GM18861 (cell line): ENCODE data around the gene LCE1E.

Experiments
- ATAC-seq: cut with Tn5 transposase; IDR thresholded peaks from one replicate; pipeline ENCODE4 v1.9.1; 2021; ENCODE audit not compliant: unreplicated experiment

Gene LCE1E

GRCh38 chr1:152786077-152786476, at the start of gene LCE1E:
TSS of gene LCE1E (plus strand) at chr1:152786257. CDS start at chr1:152787300, 1,043 bp downstream.
- ATAC-seq, result no peak

DNA sequence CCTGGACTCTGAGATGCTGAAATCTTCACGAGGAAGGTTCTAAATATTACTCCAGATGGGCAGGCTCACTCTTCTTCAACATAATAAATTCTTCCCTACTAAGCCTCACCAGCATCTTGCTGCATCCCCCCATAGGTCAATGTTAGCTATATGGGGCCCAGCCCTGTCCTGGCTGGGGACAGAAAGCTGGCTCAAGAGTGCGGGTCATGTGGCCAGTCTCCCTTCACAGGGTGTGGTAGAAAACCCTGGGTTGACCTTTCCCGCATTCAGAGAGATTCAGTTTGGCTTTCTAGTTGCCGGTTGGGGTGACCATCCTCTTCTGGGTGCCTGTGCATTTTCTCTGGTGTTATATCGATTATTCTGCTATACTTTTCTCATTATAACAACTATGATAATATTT, 48.1 kb upstream of the LCE1E start:
- no peak for ATAC-seq

DNA sequence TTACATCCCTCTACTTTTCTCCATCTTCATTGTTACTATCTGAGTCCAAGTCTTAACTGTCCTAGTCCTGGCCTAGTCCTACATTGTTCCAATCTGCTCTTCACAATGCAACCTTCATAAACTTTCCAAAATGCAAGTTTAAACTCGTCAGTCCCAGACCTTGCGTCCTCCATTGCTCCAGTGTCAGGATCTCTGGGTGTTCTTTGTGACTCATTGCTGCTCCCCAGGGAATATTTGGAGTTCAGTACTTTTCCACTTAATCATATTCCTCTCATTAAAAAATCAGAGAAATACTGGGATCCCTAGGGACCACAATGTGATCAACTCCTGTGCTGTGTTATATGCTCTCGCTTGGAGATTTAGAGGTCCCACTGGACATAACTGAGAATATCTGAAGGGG, 46.2 kb upstream of the LCE1E start:
- ATAC-seq, result no peak

DNA sequence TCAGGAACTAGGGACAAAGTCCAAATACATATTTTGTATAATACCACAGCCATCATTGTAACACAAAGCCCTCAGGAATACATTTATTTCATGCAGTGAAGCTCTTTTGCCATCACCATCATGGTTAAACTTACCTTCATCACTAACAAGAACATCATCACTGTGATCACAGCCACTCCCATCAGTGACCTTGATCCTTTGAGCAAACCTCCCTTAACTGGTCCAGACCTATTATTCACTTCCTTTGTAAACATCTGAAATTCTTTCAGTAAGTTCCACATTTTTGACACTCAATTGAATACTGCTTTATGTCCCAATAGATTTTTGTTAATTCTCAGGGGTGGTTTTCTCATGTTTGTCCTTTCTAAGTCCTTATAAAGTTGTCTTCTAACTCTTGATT, 44.4 kb upstream of the LCE1E start:
- ATAC-seq, result no peak

DNA sequence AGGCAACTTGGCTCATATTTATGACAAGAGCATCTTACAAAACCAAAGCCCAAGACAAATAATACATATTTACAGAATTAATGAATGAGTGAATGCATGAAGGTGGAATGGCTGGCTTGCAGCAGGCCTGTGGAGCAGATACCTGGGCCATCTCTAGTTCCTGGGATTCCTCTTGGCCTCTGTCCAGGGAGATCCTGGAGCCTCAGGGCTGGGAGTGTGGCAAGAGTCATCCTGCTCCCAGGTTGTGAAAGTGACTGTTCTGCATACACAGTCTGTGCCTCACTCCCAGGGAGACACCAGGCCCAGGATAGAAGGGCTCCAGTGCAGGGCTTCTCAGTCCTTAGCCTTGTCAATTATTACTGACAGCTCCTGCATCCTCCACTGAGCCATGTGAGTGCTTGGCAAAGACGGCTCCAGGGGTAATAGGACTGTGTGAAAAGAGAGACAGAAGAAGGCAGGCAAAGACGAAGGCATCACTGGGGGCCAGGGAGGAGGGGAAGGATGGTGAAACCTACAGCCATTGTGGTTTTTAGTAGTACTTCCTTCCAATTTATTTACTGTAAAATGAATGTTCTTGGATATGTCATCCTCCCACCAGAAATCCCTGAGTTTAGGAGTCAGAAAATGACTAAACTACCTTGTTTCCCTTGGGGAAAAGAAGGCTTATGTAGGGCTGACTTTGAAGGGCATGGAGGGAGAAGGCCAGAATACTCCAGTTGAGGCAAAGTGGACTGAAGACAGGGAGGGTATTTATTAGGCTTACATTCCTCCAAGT, 42.5 kb upstream of the LCE1E start:
- ATAC-seq, result no peak

- no peak for ATAC-seq
Observed at GRCh38 chr1:152745289-152745704, 40.8 kb upstream of the LCE1E start.

DNA sequence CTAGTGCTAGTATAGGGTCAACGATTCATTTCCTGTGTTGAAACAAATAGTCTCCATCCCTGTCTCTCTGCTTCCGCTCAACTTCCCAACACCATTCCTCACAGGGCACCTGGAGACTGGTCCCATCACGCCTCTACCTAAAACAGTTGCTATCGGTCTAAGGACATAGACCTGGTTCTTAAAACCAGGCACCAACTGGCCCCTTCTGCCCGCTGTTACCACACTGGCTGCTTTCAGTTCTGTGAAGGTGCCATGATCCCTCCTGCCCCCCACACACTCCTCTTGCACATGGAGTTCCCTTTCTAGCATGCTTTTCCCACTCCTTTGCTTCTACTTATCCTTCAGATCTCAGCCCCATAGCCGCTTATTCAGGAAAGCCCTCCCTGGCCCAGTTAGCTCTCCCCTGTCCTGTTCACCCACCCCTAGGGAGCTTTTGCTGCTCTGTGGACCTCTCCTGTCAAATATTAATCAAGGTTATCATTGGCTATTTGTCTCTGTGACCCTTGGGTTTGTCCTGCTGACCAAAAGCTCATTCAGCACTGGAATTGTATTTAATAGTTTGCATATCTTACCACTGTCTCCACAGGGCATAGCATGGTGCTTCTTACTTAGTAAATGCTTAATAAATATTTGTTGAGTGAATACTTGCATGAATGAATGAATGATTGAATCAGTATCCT, 40.2 kb upstream of the LCE1E start:
- ATAC-seq, result no peak

DNA sequence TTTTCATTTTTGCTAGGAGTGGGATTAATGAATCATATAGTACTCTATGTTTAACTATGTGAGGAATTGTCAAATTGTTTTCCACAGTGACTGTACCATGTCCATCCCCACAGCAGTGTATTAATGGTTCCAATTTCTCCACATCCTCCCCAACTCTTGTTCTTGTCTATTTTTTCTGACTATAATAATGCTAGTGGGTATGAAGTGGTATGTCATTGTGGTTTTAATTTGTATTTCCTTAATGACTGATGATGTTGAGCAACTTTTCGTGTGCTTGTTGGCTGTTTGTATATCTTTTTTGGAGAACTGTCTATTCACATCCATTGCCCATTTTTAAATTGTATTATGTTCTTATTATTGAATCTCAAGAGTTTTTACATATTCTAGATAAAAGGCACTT, 38.2 kb upstream of the LCE1E start:
- ATAC-seq, result no peak

- no peak for ATAC-seq
Observed at GRCh38 chr1:152752225-152752624, 33.8 kb upstream of the LCE1E start.

- no peak for ATAC-seq
Observed at GRCh38 chr1:152753586-152753985, 32.5 kb upstream of the LCE1E start.

DNA sequence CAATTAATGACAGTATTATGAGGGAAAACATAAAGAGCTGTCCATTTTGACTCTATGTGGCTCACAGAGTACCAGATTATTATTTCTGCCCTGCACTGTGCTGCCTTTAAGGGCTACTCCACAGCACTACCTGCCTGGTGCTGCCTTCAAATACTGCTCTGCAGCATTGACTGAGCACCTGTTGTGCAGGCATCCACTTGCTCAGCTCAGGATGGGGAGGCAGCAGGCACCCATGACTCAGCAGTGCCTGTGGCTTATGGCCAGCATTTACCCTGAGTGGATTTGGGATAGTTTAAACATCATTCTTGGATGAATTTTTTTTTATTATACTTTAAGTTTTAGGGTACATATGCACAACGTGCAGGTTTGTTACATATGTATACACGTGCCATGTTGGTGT, 29.2 kb upstream of the LCE1E start:
- ATAC-seq, result no peak

DNA sequence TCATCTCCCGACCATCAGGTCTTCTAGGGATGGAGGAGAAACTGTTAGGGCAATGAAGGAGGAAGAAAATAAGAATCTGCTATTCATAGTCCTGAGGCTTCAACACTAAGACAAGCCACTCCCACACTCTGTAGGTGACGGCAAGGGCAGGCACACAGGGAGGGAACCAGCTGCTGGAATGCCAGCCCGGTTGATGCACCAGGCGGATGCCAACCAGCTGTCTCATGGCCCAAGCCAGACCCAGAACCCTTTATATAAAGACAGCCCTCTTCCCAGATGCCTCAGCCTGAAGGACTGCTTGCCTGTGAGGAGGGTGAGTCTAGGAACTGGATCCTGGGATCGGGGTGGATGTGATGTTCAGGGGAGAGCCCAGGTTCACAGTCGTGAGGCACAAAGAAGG, 28.3 kb upstream of the LCE1E start, which contains the start of gene KPRP:
Gene KPRP, plus strand, starts transcription at position 279 of the 400 bp plus-strand sequence. CDS start 1,564 bp downstream, outside the sequence.
- ATAC-seq, result no peak

DNA sequence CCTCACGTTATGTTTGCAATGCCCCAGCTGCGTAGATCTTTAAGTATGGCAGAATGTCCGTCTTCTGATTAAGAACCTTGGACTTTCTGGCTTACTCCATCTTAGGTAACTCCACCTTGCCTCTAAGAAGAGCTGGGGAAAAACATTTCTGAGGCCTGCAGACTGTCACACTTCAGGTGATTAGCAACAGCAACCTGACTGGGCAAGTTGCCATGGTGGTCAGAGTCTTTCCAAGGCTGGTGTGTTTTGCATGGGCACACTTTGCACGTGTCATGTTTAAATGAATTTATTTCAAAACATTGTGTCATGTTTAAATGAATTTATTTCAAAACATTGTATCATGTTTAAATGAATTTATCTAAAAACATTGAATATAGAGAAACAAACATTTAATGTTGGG, 27.4 kb upstream of the LCE1E start:
- ATAC-seq, result no peak

GRCh38 chr1:152759453-152760173, 26.4 kb upstream of the LCE1E start:
- ATAC-seq, result no peak

- no peak for ATAC-seq
Observed at GRCh38 chr1:152760551-152761190, 25.4 kb upstream of the LCE1E start.

DNA sequence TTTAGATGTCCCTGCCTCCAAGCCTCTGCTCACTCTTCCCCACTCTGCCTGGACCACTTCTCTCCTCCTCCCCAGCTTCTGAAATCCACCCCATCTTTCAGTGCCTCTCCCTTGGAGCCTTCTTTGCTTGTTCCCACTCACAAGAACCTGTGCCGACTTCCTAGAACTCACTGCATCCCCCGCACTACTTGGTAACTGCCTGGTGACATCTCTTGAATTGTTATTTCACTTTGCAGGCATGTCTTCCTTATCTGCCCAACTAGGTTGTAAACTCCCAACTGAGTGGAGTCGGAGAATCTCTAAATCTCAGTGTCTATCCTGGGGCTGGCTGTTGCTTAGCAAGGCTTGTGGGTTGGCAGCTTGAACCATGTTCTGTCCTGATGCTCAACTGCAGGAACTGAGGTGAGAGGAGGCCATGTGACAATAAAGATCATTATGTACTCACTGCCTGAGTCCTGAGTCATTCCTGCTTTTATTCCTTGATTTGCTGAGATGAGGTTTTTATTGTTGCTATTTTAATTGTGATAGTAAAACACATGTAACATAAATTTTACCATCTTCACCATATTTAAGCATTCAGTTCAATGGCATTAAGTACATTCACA, 24.3 kb upstream of the LCE1E start:
- no peak for ATAC-seq

DNA sequence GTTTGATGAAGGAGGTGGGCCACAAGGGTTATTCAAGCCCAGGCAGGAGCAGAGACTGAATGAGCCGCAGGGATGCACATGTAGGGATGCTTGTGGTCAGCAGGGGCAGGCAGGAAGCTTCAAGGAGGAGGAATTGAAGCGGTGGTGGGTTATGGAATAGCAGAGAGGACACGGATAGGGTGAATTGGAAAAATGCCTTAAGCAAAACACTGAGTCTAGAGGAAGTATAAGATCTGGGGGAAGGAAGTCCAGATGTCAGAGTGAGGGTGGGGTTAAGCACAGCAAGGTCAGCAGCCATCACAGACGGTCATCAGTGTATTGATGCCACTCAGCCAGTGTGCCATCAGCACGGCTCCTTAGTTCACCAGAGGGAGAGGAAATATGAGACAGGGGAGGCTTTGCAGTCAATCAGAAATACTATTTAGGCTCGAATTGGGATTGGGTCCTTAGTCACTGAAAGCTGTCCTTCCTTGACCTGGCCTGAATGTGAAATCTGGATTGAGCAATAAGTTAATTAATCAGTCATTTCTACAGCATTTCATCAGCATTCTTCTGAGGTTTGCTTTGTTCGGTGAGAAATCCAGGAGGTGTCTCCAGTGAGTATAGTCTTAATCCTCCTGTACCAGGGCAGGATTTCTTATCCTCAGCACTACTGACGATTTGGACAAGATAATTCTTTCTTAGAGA, 17.1 kb upstream of the LCE1E start:
- no peak for ATAC-seq

GRCh38 chr1:152770411-152770810, 15.6 kb upstream of the LCE1E start:
- ATAC-seq, result no peak

- no peak for ATAC-seq
Observed at GRCh38 chr1:152774875-152775274, 11.2 kb upstream of the LCE1E start, which contains the start of gene LCE1F. TSS of gene LCE1F (plus strand) at chr1:152775140. CDS start at chr1:152776372, 1,232 bp downstream.

DNA sequence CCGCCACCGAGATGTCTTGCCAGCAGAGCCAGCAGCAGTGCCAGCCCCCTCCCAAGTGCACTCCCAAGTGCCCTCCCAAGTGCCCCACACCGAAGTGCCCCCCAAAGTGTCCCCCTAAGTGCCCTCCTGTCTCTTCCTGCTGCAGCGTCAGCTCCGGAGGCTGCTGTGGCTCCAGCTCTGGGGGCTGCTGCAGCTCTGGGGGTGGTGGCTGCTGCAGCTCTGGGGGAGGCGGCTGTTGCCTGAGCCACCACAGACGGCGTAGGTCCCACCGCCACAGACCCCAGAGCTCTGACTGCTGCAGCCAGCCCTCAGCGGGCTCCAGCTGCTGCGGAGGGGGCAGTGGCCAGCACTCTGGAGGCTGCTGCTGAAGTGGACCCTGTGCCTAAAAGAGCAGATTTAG, 9.7 kb upstream of the LCE1E start:
- no peak for ATAC-seq
